HG02973 (cell line): ENCODE measurements around the gene ASXL2.
A peak's percentile ranks its signal among the peaks of the same experiment; 100 is the strongest.

Experiments
- ATAC-seq: cut with Tn5 transposase; IDR thresholded peaks from one replicate; pipeline ENCODE4 v1.9.1; 2021; ENCODE audit warnings: moderate library complexity; ENCODE audit not compliant: unreplicated experiment

Gene ASXL2

DNA sequence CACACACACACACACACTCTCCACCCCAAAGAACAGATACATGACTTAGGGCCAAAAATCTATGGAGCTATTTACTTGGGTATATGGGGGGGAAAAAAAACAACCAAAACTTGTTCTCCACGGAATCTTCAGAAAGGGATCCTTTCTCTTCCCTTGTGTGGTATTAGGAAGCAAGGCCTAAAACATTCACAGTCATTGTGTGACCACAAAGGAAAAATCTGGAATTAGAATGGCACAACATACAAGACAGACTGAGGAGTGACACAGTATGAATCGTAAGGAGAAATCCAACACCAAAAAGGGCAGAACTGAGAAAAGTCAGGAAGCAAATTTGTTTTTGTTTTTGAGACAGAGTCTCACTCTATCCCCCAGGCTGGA is 70.3 kb downstream of the ASXL2 start:
- no peak for ATAC-seq

DNA sequence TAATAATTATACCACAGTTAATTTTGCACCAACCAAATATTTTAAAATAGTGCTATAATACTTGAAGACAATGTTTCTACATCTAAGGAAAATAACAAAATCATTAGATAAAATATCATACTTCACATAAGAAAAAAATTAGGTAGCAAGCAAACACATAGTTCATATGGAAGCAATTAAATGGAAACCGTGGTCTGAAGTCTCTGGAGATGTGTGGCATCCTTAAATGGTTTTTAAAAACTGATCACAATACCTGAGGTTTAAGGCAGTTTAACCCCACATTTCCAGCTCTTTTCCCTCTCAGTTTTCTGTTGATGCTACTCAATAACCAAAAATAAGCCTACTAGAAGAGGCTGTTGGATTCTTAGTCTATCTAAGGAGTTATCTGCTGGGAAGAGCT is 71.3 kb downstream of the ASXL2 start:
- no peak for ATAC-seq

GRCh38 chr2:25805987-25806386 is 72.3 kb downstream of the ASXL2 start:
- ATAC-seq: no peak

- no peak for ATAC-seq
Measured at GRCh38 chr2:25804338-25804737, 73.9 kb downstream of the ASXL2 start.

DNA sequence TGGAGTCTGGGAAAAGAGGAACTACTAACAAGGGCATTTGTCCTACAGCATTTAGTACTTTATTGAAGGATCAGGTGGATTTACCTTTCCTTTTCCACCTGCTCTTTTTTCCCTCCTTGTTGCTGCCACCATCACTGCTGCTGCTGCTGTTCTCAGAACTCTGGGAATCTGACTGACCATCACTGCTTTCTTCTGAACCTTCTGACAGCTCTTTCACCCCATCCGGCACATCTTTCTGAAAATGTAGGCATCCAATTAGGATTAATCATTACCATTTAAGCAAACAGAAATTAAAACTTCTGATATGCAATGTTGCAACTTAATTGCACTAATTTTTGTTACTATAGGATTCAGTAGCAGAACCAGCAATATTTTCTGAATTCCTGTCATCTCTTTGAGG is 79.0 kb downstream of the ASXL2 start:
- no peak for ATAC-seq

GRCh38 chr2:25797620-25798488 is 80.4 kb downstream of the ASXL2 start:
- ATAC-seq: no peak

DNA sequence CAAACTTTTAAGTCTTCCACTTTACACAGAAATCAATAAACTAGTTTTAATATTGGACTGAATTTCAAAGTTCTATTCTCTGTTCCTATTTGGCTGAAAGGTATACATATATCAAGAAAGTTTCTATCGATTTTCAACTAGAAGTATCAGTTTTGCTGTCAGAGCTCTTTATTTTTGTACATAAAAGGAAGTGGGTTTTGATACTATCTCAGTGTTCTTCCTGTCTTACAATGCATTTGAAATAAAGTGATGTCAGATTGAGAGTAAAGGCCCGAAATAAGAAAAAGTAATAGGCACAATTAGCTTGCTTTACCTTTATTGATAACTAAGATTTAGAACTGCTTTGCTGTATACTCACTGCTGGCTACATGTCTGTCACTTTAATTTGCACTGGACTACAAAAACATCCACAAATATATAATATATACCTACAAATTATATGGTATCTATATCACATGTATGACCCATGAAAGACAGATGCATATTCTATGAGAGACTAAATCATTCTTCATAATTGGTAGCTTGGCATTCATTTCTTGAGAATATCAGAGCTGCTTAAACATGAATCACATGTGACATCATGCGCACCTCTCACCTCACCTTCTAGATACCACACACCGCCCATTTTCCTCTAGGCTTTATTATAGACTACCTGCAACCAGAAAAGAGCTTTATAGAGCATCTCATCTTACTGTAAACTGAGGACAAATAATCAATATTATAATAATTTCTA is 83.6 kb downstream of the ASXL2 start:
- peak; percentile 58 for ATAC-seq

- ATAC-seq: no peak
Measured at GRCh38 chr2:25790074-25790790, 88.1 kb downstream of the ASXL2 start.

GRCh38 chr2:25788457-25788856 is 89.8 kb downstream of the ASXL2 start:
- ATAC-seq: no peak

GRCh38 chr2:25787020-25787419 is 91.3 kb downstream of the ASXL2 start:
- no peak for ATAC-seq

- no peak for ATAC-seq
Measured at GRCh38 chr2:25784404-25784803, 93.9 kb downstream of the ASXL2 start.

DNA sequence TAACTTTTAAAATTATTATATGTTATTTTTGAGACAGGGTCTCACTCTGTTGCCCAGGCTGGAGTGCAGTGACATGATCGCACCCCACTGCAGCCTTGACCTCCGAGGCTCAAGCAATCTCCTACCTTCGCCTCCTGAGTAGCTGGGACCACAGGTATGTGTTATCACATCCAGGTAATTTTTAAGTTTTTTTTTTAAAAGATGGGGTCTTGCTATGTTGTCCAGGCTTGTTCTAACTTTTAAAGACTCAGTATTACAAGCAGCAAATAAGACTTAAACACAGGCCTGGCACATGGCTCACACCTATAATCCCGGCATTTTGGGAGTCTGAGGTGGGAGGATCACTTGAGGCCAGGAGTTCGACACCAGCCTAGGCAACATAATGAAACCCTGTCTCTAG is 101.2 kb downstream of the ASXL2 start:
- ATAC-seq: no peak

- no peak for ATAC-seq
Measured at GRCh38 chr2:25772078-25772477, 106.2 kb downstream of the ASXL2 start.

DNA sequence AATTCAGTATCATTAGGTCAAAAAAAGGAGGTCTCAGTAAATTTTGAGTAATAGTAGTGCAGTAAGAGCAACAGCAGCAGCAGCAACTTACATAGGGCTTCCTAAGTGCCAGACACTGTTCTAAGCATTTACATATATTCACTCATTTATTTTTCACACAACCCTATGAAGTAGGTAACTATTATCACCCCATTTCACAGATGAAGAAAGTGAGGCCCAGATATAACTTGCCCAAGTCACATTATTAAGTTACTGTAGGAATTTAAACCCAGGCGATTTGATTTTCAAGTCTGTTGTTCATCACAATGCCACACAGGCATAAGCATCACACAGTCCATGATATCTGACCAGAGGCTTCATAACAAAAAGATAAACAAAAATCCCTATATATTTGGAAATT is 114.7 kb downstream of the ASXL2 start:
- no peak for ATAC-seq

GRCh38 chr2:25760297-25760696 is 118.0 kb downstream of the ASXL2 start:
- no peak for ATAC-seq

GRCh38 chr2:25758348-25758747 is 119.9 kb downstream of the ASXL2 start:
- ATAC-seq: no peak

DNA sequence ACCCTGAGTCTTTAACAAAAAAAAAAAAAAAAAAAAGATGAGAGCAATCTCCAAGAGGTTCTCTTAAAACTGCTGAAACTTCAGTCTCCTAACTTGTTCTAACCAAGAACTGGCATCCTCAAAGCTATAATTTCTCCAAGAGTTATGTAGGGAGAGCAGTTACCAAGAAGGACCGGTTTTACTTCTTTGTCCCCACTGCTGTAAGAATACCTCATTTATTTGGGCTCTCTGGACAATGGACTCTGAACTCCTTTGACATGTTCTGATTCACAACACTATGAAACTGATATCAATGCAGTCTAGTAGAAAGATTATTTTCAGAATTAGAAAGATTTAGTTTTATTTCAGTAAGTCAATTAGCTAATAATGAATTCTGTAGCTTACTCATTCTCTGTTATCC is 120.4 kb downstream of the ASXL2 start:
- ATAC-seq: no peak

DNA sequence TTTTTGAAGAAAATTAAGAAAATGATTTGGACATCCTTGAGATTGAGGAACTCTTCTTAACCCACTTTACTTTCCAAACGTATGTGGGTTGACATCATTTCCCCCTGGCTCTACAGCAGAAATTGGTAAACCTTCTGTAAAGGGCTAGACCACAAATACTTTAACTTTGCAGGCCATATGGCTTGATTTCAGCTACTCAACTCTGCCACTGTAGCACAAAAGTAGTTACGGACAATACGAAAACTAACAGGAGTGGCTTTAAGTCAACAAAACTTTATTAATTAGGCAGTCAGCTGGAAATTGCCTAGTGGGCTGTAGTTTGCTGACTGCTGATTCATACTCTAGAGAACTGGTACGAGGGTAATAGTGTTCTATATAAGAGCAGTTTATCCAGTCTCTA is 121.8 kb downstream of the ASXL2 start:
- no peak for ATAC-seq

GRCh38 chr2:25749676-25750075 is 128.6 kb downstream of the ASXL2 start:
- ATAC-seq: no peak

DNA sequence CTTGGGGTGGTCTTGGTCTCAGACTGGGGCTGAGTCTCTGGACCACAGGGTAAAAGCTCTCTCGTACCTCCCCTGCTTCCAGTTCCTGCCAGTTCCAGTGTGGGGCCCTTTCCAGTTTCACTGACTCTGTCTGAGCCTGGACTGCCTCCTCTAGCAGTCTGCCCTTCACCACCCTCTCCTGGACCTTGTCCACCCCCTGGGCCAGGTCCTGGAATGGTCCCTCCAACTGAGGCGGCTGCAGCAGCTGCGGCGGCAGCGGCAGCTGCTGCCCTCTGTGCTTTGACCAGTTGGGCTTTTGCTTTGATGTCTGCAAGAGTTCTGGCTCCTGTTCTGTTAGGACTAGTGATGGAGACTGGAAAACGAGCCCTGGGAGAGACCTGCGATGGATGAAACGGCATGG is 134.2 kb downstream of the ASXL2 start:
- ATAC-seq: no peak

DNA sequence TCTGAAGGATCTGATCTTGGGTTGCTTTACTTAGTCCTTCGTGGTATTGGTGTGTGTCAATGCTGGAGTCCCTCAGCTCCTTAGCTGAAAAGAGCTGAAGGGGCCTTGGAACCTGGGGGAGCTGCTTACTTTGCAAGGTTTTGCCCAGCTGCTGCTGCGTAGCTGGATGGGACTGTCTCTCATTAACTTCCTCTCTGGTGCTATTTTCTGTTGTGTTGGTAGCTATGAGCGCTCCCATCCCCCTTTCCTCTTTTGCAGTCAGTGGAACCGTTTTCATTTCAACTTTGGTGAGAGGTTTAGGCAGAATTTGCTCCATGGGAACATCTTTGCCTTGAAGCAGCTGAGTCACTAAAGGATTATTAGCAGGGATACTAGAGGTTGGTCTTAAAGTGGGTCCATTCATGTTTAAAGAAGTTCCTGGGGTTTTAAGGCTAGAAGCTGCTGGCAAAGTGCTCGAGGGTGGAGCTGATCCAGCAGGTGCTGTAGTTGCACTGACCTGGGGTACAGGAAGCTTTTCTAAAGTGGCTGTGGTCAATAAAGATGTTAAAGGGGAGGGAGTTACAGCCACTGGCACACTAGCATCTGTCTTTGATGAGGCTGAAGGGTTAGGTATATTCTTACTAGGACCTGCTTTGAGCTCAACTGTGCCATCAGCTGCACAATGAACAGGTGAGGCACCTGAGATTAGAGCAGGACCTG is 135.0 kb downstream of the ASXL2 start:
- peak; percentile 45 for ATAC-seq
